NCI-H1105 treated with DMSO at 0.1 percent for 48 hours (cell line): ENCODE measurements around the gene IL27RA.
A peak's percentile ranks its signal among the peaks of the same experiment; 100 is the strongest.

Source experiments
- DNase-seq: peaks from one replicate; lab custom pipeline; 2025; lab: John Stamatoyannopoulos, UW

IL27RA gene

GRCh38 chr19:14031719-14032480 is at the start of gene IL27RA:
Gene IL27RA (plus strand): TSS chr19:14031762. CDS start chr19:14031873, 111 bp downstream.
- peak; percentile 59 for DNase-seq

- no peak for DNase-seq
These were observed 49.5 kb upstream of the IL27RA start for GRCh38 chr19:13981988-13982501.

- no peak for DNase-seq
These were observed 48.8 kb upstream of the IL27RA start for GRCh38 chr19:13982773-13983172.

GRCh38 chr19:13983213-13983889 is 48.2 kb upstream of the IL27RA start:
- peak; percentile 32 for DNase-seq

- no peak for DNase-seq
These were observed 47.4 kb upstream of the IL27RA start for GRCh38 chr19:13984186-13984585.

- no peak for DNase-seq
These were observed 46.5 kb upstream of the IL27RA start for GRCh38 chr19:13984875-13985741.

GRCh38 chr19:13985771-13986347 is 45.7 kb upstream of the IL27RA start:
- no peak for DNase-seq

- no peak for DNase-seq
These were observed 45.1 kb upstream of the IL27RA start for GRCh38 chr19:13986348-13986904.

GRCh38 chr19:13987101-13987890 is 44.3 kb upstream of the IL27RA start:
- DNase-seq = no peak

- no peak for DNase-seq
These were observed 42.1 kb upstream of the IL27RA start for GRCh38 chr19:13989487-13989886.

GRCh38 chr19:13990085-13990484 is 41.5 kb upstream of the IL27RA start:
- DNase-seq = no peak

GRCh38 chr19:13992025-13992424 is 39.5 kb upstream of the IL27RA start:
- no peak for DNase-seq

- DNase-seq = no peak
These were observed 37.8 kb upstream of the IL27RA start for GRCh38 chr19:13993590-13994300.

GRCh38 chr19:13995017-13995728 is 36.4 kb upstream of the IL27RA start:
- no peak for DNase-seq

GRCh38 chr19:13995878-13996765 is 35.4 kb upstream of the IL27RA start:
- no peak for DNase-seq

- no peak for DNase-seq
These were observed 34.5 kb upstream of the IL27RA start for GRCh38 chr19:13996928-13997630.

GRCh38 chr19:13997631-13997962 is 34.0 kb upstream of the IL27RA start:
- DNase-seq = no peak

- DNase-seq = no peak
These were observed 33.1 kb upstream of the IL27RA start for GRCh38 chr19:13998426-13998825.
